Neural cell (in vitro differentiated cells): ENCODE measurements around the gene RAB11FIP2. TPM values are rescaled to one million over a fixed set of nuclear protein-coding genes. Genes with fewer than 3 reads are reported as not detected.

Experiments used
- H2AFZ ChIP-seq: fragments of 200-600, 300-800 bp; sonication (generic), shearing (Covaris generic); 2 replicates; pipeline ENCODE4 v1.6.0; 2014; ENCODE audit warnings: low read depth, mild to moderate bottlenecking, antibody characterized with exemption, low read length, moderate library complexity
- H3F3A ChIP-seq: fragments of 200-600 bp; shearing (Covaris generic); 2 replicates; pipeline ENCODE4 v1.6.1; 2016; ENCODE audit warnings: mild to moderate bottlenecking, moderate library complexity, mixed read lengths, antibody characterized with exemption, low read length; ENCODE audit not compliant: insufficient read depth, poor library complexity, severe bottlenecking
- H3K27ac ChIP-seq: fragments of 200-600, 300-800 bp; sonication (generic), shearing (Covaris generic); 2 replicates; pipeline ENCODE4 v1.5.1; 2014; ENCODE audit warnings: mild to moderate bottlenecking, low read length, moderate library complexity
- H3K27me3 ChIP-seq: fragments of 300-800, 200-600 bp; sonication (generic), shearing (Covaris generic); 2 replicates; pipeline ENCODE4 v1.6.0; 2014; ENCODE audit warnings: mild to moderate bottlenecking, low read depth, low read length, moderate library complexity; ENCODE audit not compliant: insufficient read depth
- H3K36me3 ChIP-seq: fragments of 300-800, 200-600 bp; sonication (generic), shearing (Covaris generic); 2 replicates; pipeline ENCODE4 v1.5.1; 2014; ENCODE audit warnings: mild to moderate bottlenecking, antibody characterized with exemption, low read length, moderate library complexity; ENCODE audit not compliant: insufficient read depth
- H3K4me2 ChIP-seq: fragments of 300-800, 200-600 bp; sonication (generic), shearing (Covaris generic); 2 replicates; pipeline ENCODE4 v1.6.0; 2014; ENCODE audit warnings: mild to moderate bottlenecking, low read length
- H3K4me3 ChIP-seq: fragments of 300-800, 200-600 bp; sonication (generic), shearing (Covaris generic); 2 replicates; pipeline ENCODE4 v1.5.1; 2014; ENCODE audit warnings: mild to moderate bottlenecking, low read length, moderate library complexity
- H3K79me2 ChIP-seq: fragments of 200-600 bp; shearing (Covaris generic); replicated peaks from 2 replicates; pipeline ENCODE4 v1.6.0; 2014; ENCODE audit warnings: mild to moderate bottlenecking, low read length, moderate library complexity; ENCODE audit not compliant: insufficient read depth
- H3K9ac ChIP-seq: fragments of 300-800, 200-600 bp; sonication (generic), shearing (Covaris generic); 2 replicates; pipeline ENCODE4 v1.6.1; 2016; ENCODE audit warnings: mild to moderate bottlenecking, low read length, mixed read lengths
- H3K9me2 ChIP-seq: fragments of 200-600 bp; shearing (Covaris generic); 2 replicates; pipeline ENCODE4 v1.6.1; 2016; ENCODE audit warnings: mild to moderate bottlenecking, low read length, mixed read lengths; ENCODE audit not compliant: insufficient read depth
- H3K9me3 ChIP-seq: fragments of 200-600, 300-800 bp; sonication (generic), shearing (Covaris generic); 2 replicates; pipeline ENCODE4 v1.6.1; 2016; ENCODE audit warnings: mild to moderate bottlenecking, mixed run types, low read length, moderate library complexity, mixed read lengths
- H4K20me1 ChIP-seq: fragments of 200-600 bp; shearing (Covaris generic); 2 replicates; pipeline ENCODE4 v1.6.1; 2016; ENCODE audit warnings: mild to moderate bottlenecking, mixed run types; ENCODE audit not compliant: insufficient read depth
- CTCF ChIP-seq: fragments of 450-650 bp; IDR thresholded peaks from 2 replicates; pipeline ENCODE4 v1.5.1; 2014; ENCODE audit warnings: antibody characterized with exemption, mild to moderate bottlenecking, moderate library complexity; ENCODE audit not compliant: poor library complexity, severe bottlenecking
- EP300 ChIP-seq: fragments of 450-650 bp; conservative IDR thresholded peaks from 2 replicates; pipeline ENCODE4 v1.6.1; 2014; ENCODE audit warnings: antibody characterized with exemption, mild to moderate bottlenecking, moderate library complexity; ENCODE audit not compliant: poor library complexity, severe bottlenecking
- EZH2 ChIP-seq: fragments of 200-600, 300-800 bp; shearing (Covaris generic), sonication (generic); IDR thresholded peaks from 2 replicates; pipeline ENCODE4 v1.6.1; 2014; ENCODE audit warnings: antibody characterized with exemption, low read length, borderline replicate concordance, mild to moderate bottlenecking; ENCODE audit not compliant: insufficient read depth, poor library complexity, severe bottlenecking
- MXI1 ChIP-seq: fragments of 450-650 bp; conservative IDR thresholded peaks from 2 replicates; pipeline ENCODE4 v1.6.1; 2014; ENCODE audit warnings: antibody characterized with exemption, mild to moderate bottlenecking; ENCODE audit not compliant: poor library complexity, severe bottlenecking
- POLR2AphosphoS5 ChIP-seq: IDR thresholded peaks from 2 replicates; pipeline ENCODE4 v1.6.1; 2012
- RAD21 ChIP-seq: fragments of 450-650 bp; conservative IDR thresholded peaks from 2 replicates; pipeline ENCODE4 v1.6.1; 2014; ENCODE audit warnings: antibody characterized with exemption, mild to moderate bottlenecking, moderate library complexity
- SMC3 ChIP-seq: fragments of 450-650 bp; conservative IDR thresholded peaks from 2 replicates; pipeline ENCODE4 v1.6.1; 2014; ENCODE audit warnings: antibody characterized with exemption, mild to moderate bottlenecking, moderate library complexity; ENCODE audit not compliant: poor library complexity
- TAF1 ChIP-seq: IDR thresholded peaks from 2 replicates; pipeline ENCODE4 v1.6.1; 2012; ENCODE audit warnings: low read depth
- polyA plus RNA-seq: library from polyadenylated mRNA; depleted of rRNA; stranded (reverse); fragments of >200 nt; gene quantifications from 2 replicates; pipeline ENCODE4 v1.2.3, GENCODE V29; 2014
- TF ChIP-seq, protein P1 (sequence below): IDR thresholded peaks from 2 replicates; pipeline ENCODE4 v1.6.1; 2012; ENCODE audit warnings: borderline replicate concordance

RAB11FIP2 gene
- polyA plus RNA-seq, 1 donor from 2014 or later, result 26.3 TPM

DNA sequence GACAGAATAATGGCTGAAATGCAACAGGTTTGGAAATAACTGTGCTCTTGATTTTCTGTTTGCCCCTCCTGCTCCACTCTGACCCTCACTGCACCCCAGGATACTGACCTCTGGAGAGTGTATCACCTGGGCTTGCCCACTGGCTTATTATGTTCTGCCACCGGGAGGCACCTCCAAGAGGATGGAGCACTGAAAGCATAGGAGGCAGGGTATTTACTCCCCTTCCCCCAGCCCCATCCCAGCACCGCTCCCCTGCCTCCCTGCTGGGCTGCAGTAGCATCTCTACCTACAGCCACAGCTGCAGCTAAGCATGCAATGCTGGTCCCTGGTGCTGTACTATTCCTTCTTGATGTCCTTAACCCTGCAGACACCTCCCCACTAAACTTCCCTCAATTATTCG lies 26.4 kb downstream of the RAB11FIP2 start:
- Histone ChIP-seq H3K4me2 (no peak overlapping the region), H3K9me2 (no peaks in the 10 kb centered on the region)

DNA sequence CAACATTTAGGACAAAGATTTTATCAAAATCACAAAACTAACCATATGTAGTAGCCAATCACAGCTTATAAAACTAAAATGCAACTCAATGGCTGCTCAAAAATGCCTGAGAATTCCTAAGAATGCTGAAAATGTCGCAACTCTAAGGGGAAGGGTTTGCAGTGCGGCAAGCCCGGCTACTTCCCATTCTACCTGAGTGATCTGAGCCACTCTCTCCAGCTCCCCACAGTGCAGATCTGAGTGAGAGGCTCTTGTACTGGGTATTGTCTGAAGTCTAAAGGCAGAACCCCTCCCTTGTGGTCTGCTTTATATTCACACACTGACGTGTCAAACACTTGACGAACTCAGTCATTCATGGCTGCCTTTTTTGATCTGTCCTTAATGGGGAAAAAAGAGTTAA lies 28.9 kb downstream of the RAB11FIP2 start:
- Histone ChIP-seq H3F3A (peaks cover 4% of the 10 kb centered on the region), H3K4me2 (peak overlapping the region; percentile 1), H3K36me3 (no peaks in the 10 kb centered on the region), H3K4me3 (peak overlapping the region; percentile 46), H3K27me3 (no peaks in the 10 kb centered on the region), H4K20me1 (no peaks in the 10 kb centered on the region), H3K27ac (no peak overlapping the region), H3K79me2 (no peaks in the 10 kb centered on the region), H3K9me3 (no peaks in the 10 kb centered on the region), H2AFZ (no peak overlapping the region), H3K9ac (no peak overlapping the region), H3K9me2 (no peaks in the 10 kb centered on the region)
- TF ChIP-seq, protein P1, sequence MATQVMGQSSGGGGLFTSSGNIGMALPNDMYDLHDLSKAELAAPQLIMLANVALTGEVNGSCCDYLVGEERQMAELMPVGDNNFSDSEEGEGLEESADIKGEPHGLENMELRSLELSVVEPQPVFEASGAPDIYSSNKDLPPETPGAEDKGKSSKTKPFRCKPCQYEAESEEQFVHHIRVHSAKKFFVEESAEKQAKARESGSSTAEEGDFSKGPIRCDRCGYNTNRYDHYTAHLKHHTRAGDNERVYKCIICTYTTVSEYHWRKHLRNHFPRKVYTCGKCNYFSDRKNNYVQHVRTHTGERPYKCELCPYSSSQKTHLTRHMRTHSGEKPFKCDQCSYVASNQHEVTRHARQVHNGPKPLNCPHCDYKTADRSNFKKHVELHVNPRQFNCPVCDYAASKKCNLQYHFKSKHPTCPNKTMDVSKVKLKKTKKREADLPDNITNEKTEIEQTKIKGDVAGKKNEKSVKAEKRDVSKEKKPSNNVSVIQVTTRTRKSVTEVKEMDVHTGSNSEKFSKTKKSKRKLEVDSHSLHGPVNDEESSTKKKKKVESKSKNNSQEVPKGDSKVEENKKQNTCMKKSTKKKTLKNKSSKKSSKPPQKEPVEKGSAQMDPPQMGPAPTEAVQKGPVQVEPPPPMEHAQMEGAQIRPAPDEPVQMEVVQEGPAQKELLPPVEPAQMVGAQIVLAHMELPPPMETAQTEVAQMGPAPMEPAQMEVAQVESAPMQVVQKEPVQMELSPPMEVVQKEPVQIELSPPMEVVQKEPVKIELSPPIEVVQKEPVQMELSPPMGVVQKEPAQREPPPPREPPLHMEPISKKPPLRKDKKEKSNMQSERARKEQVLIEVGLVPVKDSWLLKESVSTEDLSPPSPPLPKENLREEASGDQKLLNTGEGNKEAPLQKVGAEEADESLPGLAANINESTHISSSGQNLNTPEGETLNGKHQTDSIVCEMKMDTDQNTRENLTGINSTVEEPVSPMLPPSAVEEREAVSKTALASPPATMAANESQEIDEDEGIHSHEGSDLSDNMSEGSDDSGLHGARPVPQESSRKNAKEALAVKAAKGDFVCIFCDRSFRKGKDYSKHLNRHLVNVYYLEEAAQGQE, result peak; percentile 17
- no peak for TF ChIP-seq POLR2AphosphoS5

More for the DNA sequence above, 26.4 kb downstream of the RAB11FIP2 start:
- no peak overlapping the region for H2AFZ ChIP-seq
- no peaks in the 10 kb centered on the region for H3K9me3 ChIP-seq
- no peak for TF ChIP-seq POLR2AphosphoS5
- TF ChIP-seq RAD21, result no peak
- TF ChIP-seq EZH2, result no peak
- no peak for TF ChIP-seq CTCF
- TF ChIP-seq MXI1, result no peak
- TF ChIP-seq EP300, result no peak
- TF ChIP-seq, protein P1, result no peak
- no peak for TF ChIP-seq TAF1
- TF ChIP-seq SMC3, result no peak
- H3F3A ChIP-seq, result peaks cover 4% of the 10 kb centered on the region
- no peaks in the 10 kb centered on the region for H4K20me1 ChIP-seq
- H3K4me3 ChIP-seq, result no peak overlapping the region
- H3K27me3 ChIP-seq, result no peaks in the 10 kb centered on the region
- no peak overlapping the region for H3K27ac ChIP-seq
- no peak overlapping the region for H3K9ac ChIP-seq
- no peaks in the 10 kb centered on the region for H3K36me3 ChIP-seq
- no peaks in the 10 kb centered on the region for H3K79me2 ChIP-seq
